ENCODE data around the gene SARNP.

The SARNP gene

GRCh38 chr12:55728186-55728938 lies 89.2 kb downstream of the SARNP start:
- DNase-seq (ENCODE audit: low read depth, low spot score), result peak; percentile 80
- in situ Hi-C loops (cut with HindIII; ENCODE audit: low sequenced_read_pairs), result no loop called here
- peak overlapping the region; percentile 83 for H3K4me3 ChIP-seq (ENCODE audit: low read depth, low read length)
- TF ChIP-seq CTCF (IDR thresholded peaks at IDR 0.05; ENCODE audit: low read depth, low read length), result no peak

- in situ Hi-C loops (cut with HindIII; ENCODE audit: low sequenced_read_pairs), result no loop called here
- no peak for TF ChIP-seq CTCF (IDR thresholded peaks at IDR 0.05; ENCODE audit: low read depth, low read length)
- peak overlapping the region; percentile 83 for H3K4me3 ChIP-seq (ENCODE audit: low read depth, low read length)
- DNase-seq (ENCODE audit: low read depth, low spot score), result no peak
Measured at GRCh38 chr12:55727643-55728185, 89.8 kb downstream of the SARNP start.

GRCh38 chr12:55726971-55727370 lies 90.6 kb downstream of the SARNP start:
- TF ChIP-seq CTCF (IDR thresholded peaks at IDR 0.05; ENCODE audit: low read depth, low read length), result no peak
- H3K4me3 ChIP-seq (ENCODE audit: low read depth, low read length), result peak overlapping the region; percentile 83
- DNase-seq (ENCODE audit: low read depth, low spot score), result no peak
- in situ Hi-C loops (cut with HindIII; ENCODE audit: low sequenced_read_pairs), result no loop called here

- no peak for TF ChIP-seq CTCF (IDR thresholded peaks at IDR 0.05; ENCODE audit: low read depth, low read length)
- no peak overlapping the region for H3K4me3 ChIP-seq (ENCODE audit: low read depth, low read length)
- in situ Hi-C loops (cut with HindIII; ENCODE audit: low sequenced_read_pairs), result no loop called here
- no peak for DNase-seq (ENCODE audit: low read depth, low spot score)
Measured at GRCh38 chr12:55725556-55725955, 92.0 kb downstream of the SARNP start.

GRCh38 chr12:55724940-55725309 lies 92.6 kb downstream of the SARNP start:
- no peak overlapping the region for H3K4me3 ChIP-seq (ENCODE audit: low read depth, low read length)
- in situ Hi-C loops (cut with HindIII; ENCODE audit: low sequenced_read_pairs), result no loop called here
- no peak for DNase-seq (ENCODE audit: low read depth, low spot score)
- no peak for TF ChIP-seq CTCF (IDR thresholded peaks at IDR 0.05; ENCODE audit: low read depth, low read length)

GRCh38 chr12:55724226-55724939 lies 93.1 kb downstream of the SARNP start:
- DNase-seq (ENCODE audit: low read depth, low spot score), result peak; percentile 68
- in situ Hi-C loops (cut with HindIII; ENCODE audit: low sequenced_read_pairs), result no loop called here
- TF ChIP-seq CTCF (IDR thresholded peaks at IDR 0.05; ENCODE audit: low read depth, low read length), result peak; percentile 75
- no peak overlapping the region for H3K4me3 ChIP-seq (ENCODE audit: low read depth, low read length)

Data from astrocyte of the spinal cord (primary cell).